HEK293 (cell line): ENCODE data around the gene FXYD5.

ENCODE experiments used
- BCL6B ChIP-seq: fragments of 450-650 bp; formaldehyde crosslinking; IDR thresholded peaks from 2 replicates; pipeline ENCODE4 v1.5.1; 2017; ENCODE audit warnings: missing biosample characterization, missing genetic modification characterization
- HOXC10 ChIP-seq: sonication (generic); formaldehyde crosslinking; IDR thresholded peaks from 2 replicates; pipeline ENCODE4 v1.8.1; 2023; ENCODE audit warnings: mild to moderate bottlenecking, missing genetic modification reagents
- KLF1 ChIP-seq: fragments of 450-650 bp; formaldehyde crosslinking; IDR thresholded peaks from 2 replicates; pipeline ENCODE4 v1.5.1; 2016; ENCODE audit warnings: missing biosample characterization, missing genetic modification characterization
- KLF10 ChIP-seq: fragments of 450-650 bp; IDR thresholded peaks from 2 replicates; pipeline ENCODE4 v1.5.1; 2018; ENCODE audit warnings: missing biosample characterization, mild to moderate bottlenecking, missing genetic modification characterization
- KLF8 ChIP-seq: fragments of 450-650 bp; formaldehyde crosslinking; IDR thresholded peaks from 2 replicates; pipeline ENCODE4 v1.5.1; 2016; ENCODE audit warnings: missing biosample characterization, missing genetic modification characterization
- KLF9 ChIP-seq: fragments of 450-650 bp; formaldehyde crosslinking; IDR thresholded peaks from 2 replicates; pipeline ENCODE4 v1.5.1; 2016; ENCODE audit warnings: missing biosample characterization, missing genetic modification characterization, low read depth
- PRDM10 ChIP-seq: fragments of 450-650 bp; formaldehyde crosslinking; IDR thresholded peaks from 2 replicates; pipeline ENCODE4 v1.5.1; 2016; ENCODE audit warnings: missing biosample characterization, missing genetic modification characterization
- SP3 ChIP-seq: fragments of 450-650 bp; formaldehyde crosslinking; IDR thresholded peaks from 2 replicates; pipeline ENCODE4 v1.5.1; 2016; ENCODE audit warnings: missing biosample characterization, missing genetic modification characterization
- YY1 ChIP-seq: fragments of 450-650 bp; formaldehyde crosslinking; IDR thresholded peaks from 2 replicates; pipeline ENCODE4 v1.5.1; 2018; ENCODE audit warnings: missing biosample characterization, missing genetic modification characterization
- ZBTB6 ChIP-seq: fragments of 450-650 bp; formaldehyde crosslinking; IDR thresholded peaks from 2 replicates; pipeline ENCODE4 v1.5.1; 2017; ENCODE audit warnings: missing biosample characterization, missing genetic modification characterization
- ZBTB8A ChIP-seq: fragments of 450-650 bp; formaldehyde crosslinking; IDR thresholded peaks from 2 replicates; pipeline ENCODE4 v1.5.1; 2016; ENCODE audit warnings: missing biosample characterization, missing genetic modification characterization
- ZIC2 ChIP-seq: fragments of 450-650 bp; formaldehyde crosslinking; IDR thresholded peaks from 2 replicates; pipeline ENCODE4 v1.5.1; 2016; ENCODE audit warnings: missing biosample characterization, missing genetic modification characterization
- ZNF121 ChIP-seq: fragments of 450-650 bp; formaldehyde crosslinking; IDR thresholded peaks from 2 replicates; pipeline ENCODE4 v1.5.1; 2016; ENCODE audit warnings: missing biosample characterization, missing genetic modification characterization
- ZNF138 ChIP-seq: fragments of 450-650 bp; formaldehyde crosslinking; IDR thresholded peaks from 2 replicates; pipeline ENCODE4 v1.5.1; 2016; ENCODE audit warnings: missing biosample characterization, missing genetic modification characterization, borderline replicate concordance
- ZNF292 ChIP-seq: fragments of 450-650 bp; formaldehyde crosslinking; IDR thresholded peaks from 2 replicates; pipeline ENCODE4 v1.5.1; 2016; ENCODE audit warnings: low read depth, missing biosample characterization, missing genetic modification characterization, borderline replicate concordance
- ZNF404 ChIP-seq: fragments of 450-650 bp; formaldehyde crosslinking; IDR thresholded peaks from 2 replicates; pipeline ENCODE4 v1.5.1; 2017; ENCODE audit warnings: missing biosample characterization, missing genetic modification characterization
- ZNF530 ChIP-seq: fragments of 450-650 bp; formaldehyde crosslinking; IDR thresholded peaks from 2 replicates; pipeline ENCODE4 v1.5.1; 2016; ENCODE audit warnings: low read depth, missing biosample characterization, missing genetic modification characterization
- ZNF549 ChIP-seq: fragments of 450-650 bp; IDR thresholded peaks from 2 replicates; pipeline ENCODE4 v1.5.1; 2018; ENCODE audit warnings: missing biosample characterization, missing genetic modification characterization, mild to moderate bottlenecking, inconsistent platforms, moderate library complexity
- ZNF660 ChIP-seq: fragments of 450-650 bp; IDR thresholded peaks from 2 replicates; pipeline ENCODE4 v1.5.1; 2018; ENCODE audit warnings: missing biosample characterization, mild to moderate bottlenecking, missing genetic modification characterization
- ZNF747 ChIP-seq: fragments of 450-650 bp; formaldehyde crosslinking; IDR thresholded peaks from 2 replicates; pipeline ENCODE4 v1.5.1; 2016; ENCODE audit warnings: missing biosample characterization, missing genetic modification characterization
- TF ChIP-seq, protein P1 (sequence below): fragments of 450-650 bp; formaldehyde crosslinking; IDR thresholded peaks from 2 replicates; pipeline ENCODE4 v1.5.1; 2017; ENCODE audit warnings: missing biosample characterization, mild to moderate bottlenecking, missing genetic modification characterization, moderate library complexity
- TF ChIP-seq, protein P2 (sequence below): fragments of 450-650 bp; formaldehyde crosslinking; conservative IDR thresholded peaks from 2 replicates; pipeline ENCODE4 v1.5.1; 2016; ENCODE audit warnings: low read depth, missing biosample characterization, missing genetic modification characterization
- TF ChIP-seq, protein P3 (sequence below): fragments of 450-650 bp; formaldehyde crosslinking; IDR thresholded peaks from 2 replicates; pipeline ENCODE4 v1.5.1; 2016; ENCODE audit warnings: missing biosample characterization, missing genetic modification characterization

The FXYD5 gene

GRCh38 chr19:35213663-35214632, 59.4 kb downstream of the FXYD5 start (continued):
- 0 out of 2 replicates have a peak, but pooled peaks have one; percentile 11 for TF ChIP-seq KLF1
- no peak for TF ChIP-seq ZNF404 (tag by site-specific recombination)
- no peak for TF ChIP-seq YY1 (tag by site-specific recombination)
- no peak for TF ChIP-seq ZBTB6 (tag by site-specific recombination)
- peak; percentile 61 for TF ChIP-seq ZBTB8A
- TF ChIP-seq, protein P1, sequence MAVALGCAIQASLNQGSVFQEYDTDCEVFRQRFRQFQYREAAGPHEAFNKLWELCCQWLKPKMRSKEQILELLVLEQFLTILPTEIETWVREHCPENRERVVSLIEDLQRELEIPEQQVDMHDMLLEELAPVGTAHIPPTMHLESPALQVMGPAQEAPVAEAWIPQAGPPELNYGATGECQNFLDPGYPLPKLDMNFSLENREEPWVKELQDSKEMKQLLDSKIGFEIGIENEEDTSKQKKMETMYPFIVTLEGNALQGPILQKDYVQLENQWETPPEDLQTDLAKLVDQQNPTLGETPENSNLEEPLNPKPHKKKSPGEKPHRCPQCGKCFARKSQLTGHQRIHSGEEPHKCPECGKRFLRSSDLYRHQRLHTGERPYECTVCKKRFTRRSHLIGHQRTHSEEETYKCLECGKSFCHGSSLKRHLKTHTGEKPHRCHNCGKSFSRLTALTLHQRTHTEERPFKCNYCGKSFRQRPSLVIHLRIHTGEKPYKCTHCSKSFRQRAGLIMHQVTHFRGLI (tag by site-specific recombination), result peak; percentile 67; the same call in 1 of the 2 replicates
- peak; percentile 91 for TF ChIP-seq PRDM10 (tag by site-specific recombination)
- TF ChIP-seq, protein P2, sequence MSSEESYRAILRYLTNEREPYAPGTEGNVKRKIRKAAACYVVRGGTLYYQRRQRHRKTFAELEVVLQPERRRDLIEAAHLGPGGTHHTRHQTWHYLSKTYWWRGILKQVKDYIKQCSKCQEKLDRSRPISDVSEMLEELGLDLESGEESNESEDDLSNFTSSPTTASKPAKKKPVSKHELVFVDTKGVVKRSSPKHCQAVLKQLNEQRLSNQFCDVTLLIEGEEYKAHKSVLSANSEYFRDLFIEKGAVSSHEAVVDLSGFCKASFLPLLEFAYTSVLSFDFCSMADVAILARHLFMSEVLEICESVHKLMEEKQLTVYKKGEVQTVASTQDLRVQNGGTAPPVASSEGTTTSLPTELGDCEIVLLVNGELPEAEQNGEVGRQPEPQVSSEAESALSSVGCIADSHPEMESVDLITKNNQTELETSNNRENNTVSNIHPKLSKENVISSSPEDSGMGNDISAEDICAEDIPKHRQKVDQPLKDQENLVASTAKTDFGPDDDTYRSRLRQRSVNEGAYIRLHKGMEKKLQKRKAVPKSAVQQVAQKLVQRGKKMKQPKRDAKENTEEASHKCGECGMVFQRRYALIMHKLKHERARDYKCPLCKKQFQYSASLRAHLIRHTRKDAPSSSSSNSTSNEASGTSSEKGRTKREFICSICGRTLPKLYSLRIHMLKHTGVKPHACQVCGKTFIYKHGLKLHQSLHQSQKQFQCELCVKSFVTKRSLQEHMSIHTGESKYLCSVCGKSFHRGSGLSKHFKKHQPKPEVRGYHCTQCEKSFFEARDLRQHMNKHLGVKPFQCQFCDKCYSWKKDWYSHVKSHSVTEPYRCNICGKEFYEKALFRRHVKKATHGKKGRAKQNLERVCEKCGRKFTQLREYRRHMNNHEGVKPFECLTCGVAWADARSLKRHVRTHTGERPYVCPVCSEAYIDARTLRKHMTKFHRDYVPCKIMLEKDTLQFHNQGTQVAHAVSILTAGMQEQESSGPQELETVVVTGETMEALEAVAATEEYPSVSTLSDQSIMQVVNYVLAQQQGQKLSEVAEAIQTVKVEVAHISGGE (tag by site-specific recombination), result no peak
- no peak for TF ChIP-seq ZNF747 (tag by site-specific recombination)
- peak; percentile 66 for TF ChIP-seq KLF8 (tag by site-specific recombination)
- no peak for TF ChIP-seq ZNF121 (tag by site-specific recombination)
- TF ChIP-seq HOXC10 (CRISPR knock-in tag), result no peak
- TF ChIP-seq BCL6B, result no peak
- no peak for TF ChIP-seq ZNF138 (tag by site-specific recombination)
- TF ChIP-seq SP3 (tag by site-specific recombination), result peak; percentile 47
- TF ChIP-seq KLF9 (tag by site-specific recombination), result no peak
- TF ChIP-seq ZIC2 (tag by site-specific recombination), result no peak
- TF ChIP-seq ZNF549 (tag by site-specific recombination), result no peak
- TF ChIP-seq, protein P3, sequence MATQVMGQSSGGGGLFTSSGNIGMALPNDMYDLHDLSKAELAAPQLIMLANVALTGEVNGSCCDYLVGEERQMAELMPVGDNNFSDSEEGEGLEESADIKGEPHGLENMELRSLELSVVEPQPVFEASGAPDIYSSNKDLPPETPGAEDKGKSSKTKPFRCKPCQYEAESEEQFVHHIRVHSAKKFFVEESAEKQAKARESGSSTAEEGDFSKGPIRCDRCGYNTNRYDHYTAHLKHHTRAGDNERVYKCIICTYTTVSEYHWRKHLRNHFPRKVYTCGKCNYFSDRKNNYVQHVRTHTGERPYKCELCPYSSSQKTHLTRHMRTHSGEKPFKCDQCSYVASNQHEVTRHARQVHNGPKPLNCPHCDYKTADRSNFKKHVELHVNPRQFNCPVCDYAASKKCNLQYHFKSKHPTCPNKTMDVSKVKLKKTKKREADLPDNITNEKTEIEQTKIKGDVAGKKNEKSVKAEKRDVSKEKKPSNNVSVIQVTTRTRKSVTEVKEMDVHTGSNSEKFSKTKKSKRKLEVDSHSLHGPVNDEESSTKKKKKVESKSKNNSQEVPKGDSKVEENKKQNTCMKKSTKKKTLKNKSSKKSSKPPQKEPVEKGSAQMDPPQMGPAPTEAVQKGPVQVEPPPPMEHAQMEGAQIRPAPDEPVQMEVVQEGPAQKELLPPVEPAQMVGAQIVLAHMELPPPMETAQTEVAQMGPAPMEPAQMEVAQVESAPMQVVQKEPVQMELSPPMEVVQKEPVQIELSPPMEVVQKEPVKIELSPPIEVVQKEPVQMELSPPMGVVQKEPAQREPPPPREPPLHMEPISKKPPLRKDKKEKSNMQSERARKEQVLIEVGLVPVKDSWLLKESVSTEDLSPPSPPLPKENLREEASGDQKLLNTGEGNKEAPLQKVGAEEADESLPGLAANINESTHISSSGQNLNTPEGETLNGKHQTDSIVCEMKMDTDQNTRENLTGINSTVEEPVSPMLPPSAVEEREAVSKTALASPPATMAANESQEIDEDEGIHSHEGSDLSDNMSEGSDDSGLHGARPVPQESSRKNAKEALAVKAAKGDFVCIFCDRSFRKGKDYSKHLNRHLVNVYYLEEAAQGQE (tag by site-specific recombination), result no peak; the same call in 1 of the 2 replicates
- no peak for TF ChIP-seq KLF10 (tag by site-specific recombination)
- peak; percentile 91; the same call in 1 of the 2 replicates for TF ChIP-seq ZNF660 (tag by site-specific recombination)
- TF ChIP-seq ZNF530 (tag by site-specific recombination), result no peak
- no peak for TF ChIP-seq ZNF292 (tag by site-specific recombination)
